NCI-H2227 (cell line): ENCODE measurements around the gene ST3GAL2.
"Not testable (repeated sequence)": the region's sequence is repeated elsewhere in the genome, so short reads cannot be mapped to it uniquely, and the experiment has no call there.

Experiments used
- DNase-seq: peaks from one replicate; lab custom pipeline; 2025; ENCODE audit not compliant: unreplicated experiment; lab: John Stamatoyannopoulos, UW

ST3GAL2 gene

DNA sequence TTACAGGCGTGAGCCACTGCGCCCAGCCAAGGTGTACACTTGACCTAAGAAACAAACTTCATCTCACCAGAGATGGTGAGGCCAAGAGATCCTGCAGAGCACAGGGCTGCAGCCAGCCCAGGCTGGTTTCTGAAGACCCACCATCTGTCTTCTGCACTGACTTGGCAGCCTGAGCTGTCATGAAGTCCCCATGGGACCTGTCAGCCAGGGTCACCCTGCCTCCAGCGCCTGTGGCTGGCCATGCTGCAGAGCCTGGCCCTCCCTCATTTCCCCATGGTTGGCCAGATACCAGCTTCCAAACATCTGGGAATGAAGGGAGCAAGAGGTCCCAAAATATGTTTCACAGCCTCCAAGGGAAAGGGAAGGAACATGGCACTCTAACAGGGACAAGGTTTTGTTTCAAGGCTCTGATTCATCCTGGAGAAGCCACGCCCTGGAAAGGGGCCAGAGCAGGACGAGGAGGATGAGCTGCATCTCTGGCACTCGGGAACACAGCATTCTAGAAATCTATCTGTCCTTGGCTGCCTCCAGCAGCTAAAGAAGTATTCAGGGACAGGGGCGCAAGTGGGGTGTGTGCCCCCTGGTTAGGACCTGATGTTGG lies 46.9 kb downstream of the ST3GAL2 start:
- no peak for DNase-seq

DNA sequence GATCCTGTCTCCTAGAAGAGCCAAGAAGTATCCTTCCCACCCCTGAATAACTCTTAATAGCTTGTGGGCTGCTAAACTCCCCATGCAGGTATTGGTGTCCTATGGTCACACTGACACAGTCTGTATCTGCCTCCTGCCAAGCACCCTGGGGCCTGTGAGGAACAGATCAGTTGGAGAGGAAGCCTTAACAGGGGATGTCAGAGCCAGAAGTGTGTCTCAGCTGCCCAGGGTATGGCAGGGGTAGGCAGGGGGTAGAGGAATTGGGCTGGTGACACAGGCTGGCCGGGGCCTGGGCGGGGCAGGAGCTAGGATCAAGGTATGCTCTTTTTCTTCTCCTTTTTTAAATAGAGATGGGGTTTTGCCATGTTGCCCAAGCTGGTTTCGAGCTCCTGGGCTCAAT lies 47.5 kb downstream of the ST3GAL2 start:
- DNase-seq = no peak

DNA sequence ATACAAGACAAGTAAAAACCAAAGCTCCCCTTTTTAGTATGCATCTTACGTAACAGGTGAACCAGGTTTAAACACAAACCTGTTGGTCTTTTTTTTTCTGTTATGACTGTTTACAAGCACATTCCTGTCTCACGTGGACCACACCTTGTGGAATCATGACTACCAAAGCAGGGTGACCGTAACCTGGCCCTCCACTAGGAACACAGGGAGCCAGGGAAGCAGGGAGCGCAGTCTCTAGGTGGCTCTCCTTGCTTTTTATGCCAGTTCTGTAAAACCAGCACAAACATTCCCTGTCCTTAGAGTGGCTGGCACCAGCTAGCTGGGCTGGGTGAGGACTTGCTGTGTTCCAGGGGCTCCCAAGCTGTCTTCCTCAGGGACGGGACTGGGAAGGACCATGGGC lies 48.1 kb downstream of the ST3GAL2 start:
- no peak for DNase-seq

DNA sequence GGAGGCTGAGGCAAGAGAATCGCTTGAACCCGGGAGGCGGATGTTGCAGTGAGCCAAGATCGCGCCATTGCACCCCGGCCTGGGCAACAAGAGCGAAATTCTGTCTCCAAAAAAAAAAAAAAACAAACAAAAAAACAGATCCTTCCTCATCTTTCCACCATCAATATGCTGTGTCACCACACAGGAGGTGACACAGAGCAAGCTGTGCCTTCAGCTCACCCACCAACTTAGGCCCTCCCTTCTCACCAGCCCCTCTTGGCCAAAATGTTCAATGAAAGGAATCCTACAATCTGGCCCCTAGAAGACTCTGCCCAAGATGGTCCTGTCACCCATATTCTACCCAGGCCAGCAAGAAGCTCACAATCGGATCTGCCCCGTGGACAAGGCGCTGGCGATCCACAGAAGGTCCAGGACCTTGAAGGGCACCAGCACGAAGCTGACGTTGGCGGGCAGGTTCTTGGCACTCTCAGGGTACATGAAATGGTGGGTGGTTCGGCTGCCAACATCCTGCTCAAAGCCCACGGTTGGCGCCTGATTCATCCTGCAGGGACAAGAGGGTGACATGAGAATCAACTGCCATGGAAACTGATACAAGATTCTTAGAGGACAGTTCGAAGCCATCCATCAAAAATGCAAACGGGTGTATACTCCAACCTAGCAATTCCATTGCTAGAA lies 50.8 kb downstream of the ST3GAL2 start:
- DNase-seq = no peak

DNA sequence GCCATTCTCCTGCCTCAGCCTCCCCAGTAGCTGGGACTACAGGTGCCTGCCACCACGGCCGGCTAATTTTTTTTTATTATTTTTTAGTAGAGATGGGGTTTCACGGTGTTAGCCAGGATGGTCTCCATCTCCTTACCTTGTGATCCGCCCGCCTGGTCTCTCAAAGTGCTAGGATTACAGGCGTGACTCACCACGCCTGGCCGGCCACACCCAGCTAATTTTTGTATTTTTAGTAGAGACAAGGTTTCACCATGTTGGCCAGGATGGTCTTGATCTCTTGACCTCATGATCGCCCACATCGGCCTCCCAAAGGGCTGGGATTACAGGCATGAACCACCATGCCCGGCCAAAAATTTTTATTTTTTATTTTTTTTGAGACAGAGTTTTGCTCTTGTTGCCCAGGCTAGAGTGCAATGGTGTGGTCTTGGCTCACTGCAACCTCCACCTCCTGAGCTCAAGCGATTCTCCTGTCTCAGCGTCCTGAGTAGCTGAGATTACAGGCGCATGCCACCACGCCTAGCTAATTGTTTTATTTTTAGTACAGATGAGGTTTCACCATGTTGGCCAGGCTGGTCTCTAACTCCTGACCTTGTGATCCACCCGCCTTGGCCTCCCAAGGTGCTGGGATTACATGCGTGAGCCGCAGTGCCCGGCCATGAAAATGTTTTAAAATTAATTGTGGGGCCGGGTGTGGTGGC lies 52.5 kb downstream of the ST3GAL2 start:
- not testable (repeated sequence) for DNase-seq

DNA sequence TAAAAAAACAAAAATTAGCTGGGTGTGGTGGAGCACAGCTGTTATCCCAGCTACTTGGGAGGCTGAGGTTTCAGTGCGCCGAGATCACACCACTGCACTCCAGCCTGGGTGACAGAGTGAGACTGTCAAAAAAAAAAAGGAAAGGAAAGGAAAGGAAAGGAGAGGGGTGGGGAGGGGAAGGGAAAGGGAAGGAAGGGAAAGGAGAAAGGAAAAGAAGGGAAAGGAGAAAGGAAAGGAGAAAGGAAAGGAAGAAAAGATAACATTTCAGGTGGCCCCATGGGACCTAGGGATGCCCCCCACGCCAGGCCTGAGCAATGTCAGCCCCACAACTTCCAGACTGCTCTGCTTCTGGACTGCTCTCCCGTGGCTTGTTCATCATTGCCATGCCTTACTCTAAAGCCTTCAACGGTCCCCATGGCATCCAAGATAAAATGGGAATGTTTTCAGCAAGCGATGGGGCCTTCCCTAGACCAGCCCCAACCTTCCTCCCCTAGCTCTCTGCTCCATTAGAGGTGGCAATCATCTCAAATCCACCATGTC lies 55.4 kb downstream of the ST3GAL2 start:
- DNase-seq = no peak

DNA sequence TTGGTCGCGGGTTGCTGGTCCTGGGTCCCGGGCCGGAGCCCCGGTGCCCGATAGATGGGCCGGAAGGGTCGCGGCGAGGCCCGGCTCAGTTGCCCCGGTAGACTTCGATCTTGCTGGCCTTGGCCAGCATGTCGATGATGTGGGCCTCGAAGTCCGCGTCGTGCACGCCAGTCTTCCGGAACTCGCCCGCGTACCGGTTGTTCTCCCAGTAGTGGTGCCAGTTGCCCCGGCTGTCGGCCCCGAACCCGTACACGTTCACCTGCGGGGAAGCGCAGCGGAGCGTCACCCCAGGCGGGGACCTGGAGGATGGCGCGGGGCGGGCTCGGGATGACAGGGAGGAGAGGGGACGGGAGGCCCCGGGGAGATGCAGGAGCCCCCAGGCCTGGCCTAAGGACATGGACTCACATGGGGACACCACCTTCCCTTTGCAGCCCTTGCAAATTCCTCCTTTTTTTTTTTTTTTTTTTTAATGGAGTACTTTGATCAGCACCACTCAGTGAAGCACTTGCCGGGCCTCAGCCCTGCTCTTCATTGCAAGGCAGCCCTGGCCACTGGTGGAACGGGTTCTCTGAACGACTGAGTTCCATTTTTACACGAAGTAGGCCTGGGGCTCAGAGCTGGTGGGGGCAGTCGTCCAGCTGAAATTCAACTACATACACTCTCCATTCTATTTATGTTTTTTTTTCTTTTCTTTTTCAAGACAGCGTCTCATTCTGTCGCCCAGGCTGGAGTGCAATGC lies 57.1 kb downstream of the ST3GAL2 start:
- no peak for DNase-seq

DNA sequence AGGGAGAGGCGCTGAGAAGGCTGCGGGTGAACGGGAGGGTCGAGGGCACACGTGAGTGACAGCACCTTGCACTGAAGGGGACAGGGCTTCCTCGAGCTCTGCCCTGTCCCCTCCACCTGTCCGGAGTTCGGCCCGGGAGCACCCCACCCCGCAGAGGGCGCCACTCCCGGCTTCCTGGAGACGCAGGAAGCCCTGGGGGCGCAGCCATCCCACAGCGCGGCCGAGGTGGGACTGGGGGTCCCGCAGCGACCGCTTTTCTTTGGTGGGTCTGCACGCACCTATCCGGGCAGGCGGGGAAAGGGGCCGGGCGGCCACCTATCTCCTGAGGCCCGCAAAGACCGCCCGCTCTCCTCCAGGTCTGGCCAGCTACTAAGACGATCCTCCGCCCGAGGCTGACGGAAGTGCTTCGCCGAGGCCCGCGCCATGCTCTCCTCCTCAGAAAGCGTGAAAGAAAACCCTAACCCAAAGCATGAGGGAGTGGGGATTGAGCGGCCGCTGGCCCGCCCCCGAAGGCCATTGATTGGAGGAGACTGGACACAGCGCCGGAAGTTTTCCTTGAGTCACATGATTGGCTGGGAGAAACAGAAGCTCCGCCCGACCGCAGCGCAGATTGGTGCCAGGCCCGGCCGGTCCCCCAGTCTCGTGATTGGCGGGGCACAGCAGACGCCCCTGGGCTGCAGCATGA lies 57.8 kb downstream of the ST3GAL2 start:
- DNase-seq = peak; percentile 96

DNA sequence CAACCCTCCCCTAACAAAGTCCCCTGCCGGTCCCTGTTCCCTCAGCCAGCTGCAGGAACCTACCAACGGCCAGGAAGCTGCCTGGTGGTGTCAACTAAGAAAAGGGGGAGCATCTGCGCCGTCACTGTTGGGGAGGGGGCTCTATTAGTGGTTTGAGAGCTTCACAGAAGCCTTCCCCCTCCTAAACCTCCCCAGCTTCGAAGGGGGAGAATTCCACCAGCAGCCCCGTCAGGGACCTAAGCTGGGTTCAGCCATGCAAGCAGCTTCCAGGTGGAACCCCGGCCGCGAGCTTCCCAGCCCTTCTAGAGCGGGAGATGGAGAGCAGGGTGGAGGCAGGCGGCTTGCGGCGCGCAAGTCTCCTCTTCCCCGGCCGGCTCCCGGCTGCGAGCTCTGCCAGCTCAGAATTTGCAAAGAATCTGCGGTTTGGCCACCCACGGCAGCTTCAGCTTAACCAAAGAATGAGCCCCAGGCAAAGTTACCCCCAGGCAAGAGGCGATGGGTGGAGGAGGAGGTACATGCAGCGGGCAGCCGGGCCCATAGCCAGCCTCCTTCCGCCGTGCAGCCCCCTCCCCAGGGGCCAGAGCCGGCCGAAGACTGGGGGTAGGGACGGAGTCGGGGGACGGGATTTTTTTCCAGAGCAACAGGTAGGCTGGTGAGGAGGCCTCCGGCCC lies 58.5 kb downstream of the ST3GAL2 start:
- DNase-seq = peak; percentile 46

DNA sequence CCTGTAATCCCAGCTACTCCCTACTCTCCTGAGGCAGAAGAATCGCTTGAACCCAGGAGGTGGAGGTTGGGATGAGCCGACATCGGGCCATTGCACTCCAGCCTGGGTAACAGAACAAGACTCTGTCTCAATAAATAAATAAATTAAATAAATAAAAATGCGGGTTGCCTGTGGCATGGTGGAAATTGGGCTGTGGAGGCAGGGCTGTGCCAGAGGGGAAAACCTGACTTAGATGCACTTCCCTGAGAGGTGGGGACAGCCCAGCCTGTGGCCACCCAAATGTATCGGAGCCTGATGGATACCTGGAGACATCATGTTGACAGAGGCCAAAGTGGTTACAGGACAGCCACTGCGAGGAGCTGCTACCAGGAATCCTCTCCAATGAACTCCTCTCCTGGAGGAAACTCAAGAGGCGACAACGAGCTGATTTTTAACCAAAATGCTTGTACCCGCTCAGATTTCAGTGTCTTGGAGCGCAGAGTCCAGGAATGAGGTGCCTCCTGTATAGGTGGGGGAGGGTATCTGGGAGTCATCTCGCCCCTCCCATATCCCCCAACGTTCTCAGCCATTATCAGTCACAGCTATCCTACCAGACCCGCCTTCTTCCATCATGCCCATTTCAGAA lies 59.9 kb downstream of the ST3GAL2 start:
- DNase-seq = no peak

DNA sequence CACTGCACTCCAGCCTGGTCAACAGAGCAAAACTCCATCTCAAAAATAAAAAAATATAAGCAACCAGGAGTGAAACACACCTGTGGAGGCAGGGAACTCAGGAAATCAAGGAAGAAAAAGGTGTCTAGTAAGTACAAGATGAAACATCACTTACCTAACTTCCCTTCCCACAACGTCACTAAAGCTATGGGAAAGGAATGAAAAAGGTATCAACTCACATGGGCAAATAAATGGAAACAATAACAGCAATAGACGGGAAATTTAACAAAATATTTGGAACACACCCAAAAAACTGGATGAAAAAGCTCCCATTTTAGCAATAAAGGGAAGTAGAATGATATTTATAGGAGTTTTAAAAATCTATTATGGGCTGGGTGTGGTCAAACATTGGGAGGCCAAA lies 61.1 kb downstream of the ST3GAL2 start:
- no peak for DNase-seq

DNA sequence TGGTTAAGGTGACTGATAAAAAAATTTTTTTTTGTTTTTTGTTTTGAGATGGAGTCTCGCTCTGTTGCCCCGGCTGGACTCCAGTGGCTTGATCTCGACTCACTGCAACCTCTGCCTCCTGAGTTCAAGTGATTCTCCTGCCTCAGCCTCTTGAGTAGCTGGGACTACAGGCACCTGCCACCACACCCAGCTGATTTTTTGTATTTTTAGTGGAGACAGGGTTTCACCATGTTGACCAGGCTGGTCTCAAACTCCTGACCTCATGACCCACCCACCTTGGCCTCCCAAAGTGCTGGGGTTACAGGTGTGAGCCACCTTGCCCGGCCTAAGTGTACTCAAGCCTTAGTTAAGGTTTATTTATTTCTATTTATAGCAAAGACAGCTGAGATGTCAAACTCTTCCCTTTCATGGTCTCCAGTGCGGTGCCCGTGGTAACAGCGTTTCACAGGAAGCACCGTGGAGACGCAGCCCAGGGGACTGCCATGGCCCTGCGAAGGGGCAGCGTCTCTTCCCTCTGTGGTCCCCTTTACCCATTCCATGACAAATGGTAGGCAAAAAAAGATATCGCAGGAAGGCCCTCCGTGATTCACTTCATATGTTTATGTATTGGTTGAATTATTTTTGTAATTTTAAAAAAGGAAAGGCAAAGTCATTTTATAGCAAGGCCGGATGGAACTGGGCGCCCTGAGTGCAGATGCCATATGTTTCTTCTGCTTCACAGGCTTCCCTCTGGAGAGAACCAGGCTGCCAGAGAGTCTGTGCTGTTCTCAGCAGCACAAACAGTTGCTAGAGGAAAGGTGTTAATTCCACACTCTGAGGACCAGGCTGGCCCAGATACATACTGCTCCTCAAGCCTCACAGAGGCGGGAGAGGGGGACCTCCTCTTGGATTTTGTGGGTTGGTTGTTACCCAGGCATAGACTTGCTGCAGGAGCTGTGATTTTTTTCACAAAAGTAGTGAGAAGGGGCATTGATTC lies 63.0 kb downstream of the ST3GAL2 start:
- no peak for DNase-seq

DNA sequence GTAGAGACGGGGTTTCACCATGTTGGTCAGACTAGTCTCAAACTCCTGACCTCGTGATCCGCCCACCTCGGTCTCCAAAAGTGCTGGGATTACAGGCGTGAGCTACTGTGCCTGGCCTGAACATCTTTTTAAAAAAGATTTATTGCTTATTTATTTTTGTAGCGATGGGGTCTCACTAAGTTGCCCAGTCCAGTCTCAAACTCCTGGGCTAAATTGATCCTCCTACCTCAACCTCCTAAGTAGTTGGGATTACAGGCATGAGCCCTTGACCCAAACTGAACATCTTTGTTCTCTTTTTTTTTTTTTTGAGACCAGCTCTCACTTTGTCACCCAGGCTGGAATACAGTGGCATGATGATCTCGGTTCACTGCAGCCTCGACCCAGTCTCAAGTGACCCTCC lies 64.7 kb downstream of the ST3GAL2 start:
- DNase-seq = no peak

DNA sequence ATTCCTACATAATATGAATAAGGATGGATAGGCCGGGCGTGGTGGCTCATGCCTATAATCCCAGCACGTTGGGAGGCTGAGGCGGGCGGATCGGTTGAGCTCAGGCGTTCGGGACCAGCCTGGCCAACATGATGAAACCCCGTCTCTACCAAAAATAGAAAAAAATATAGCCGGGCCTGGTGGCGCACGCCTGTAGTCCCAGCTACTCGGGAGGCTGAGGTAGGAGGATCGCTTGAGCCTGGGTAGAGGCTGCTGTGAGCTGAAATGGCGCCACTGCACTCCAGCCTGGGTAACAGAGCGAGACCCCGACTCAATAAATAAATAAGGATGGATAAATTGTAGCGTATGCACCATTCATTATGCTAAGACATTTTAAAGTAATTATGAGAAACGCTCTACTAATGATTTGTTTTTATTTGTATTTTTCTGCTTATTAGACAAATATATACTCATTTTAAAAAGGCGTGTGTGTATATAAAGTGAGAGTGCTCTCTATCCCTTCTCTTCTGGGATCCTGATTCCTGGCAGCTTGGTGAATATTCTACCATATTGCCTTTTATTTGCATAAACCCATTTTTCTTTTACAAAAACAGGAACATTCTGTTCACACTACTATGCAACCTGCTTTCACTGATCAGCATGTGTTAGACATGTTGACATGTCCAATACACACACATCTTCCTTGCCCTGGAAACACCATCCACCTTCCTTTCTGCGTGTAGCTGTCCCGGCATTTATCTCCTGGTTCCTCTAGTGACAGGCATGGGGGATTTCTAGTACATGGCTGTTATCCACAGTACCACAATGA lies 65.8 kb downstream of the ST3GAL2 start:
- no peak for DNase-seq

DNA sequence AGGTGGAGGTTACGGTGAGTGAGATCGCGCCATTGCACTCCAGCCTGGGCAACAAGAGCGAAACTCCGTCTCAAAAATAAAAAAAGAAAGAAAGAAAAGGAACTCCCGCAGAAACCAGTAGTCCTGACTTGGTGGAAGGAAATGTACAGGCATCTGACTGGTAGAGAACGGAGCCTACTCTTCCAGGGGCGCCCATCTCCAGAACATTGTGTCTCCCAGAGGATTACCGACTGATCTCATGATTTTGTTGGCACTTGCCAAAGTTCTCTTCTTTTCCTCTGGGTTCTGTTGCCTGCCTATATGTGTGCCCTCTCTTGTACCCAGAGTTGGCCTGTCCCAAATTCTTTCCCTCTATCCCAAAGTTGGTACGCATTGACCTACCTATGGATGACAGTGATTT lies 68.0 kb downstream of the ST3GAL2 start:
- no peak for DNase-seq

DNA sequence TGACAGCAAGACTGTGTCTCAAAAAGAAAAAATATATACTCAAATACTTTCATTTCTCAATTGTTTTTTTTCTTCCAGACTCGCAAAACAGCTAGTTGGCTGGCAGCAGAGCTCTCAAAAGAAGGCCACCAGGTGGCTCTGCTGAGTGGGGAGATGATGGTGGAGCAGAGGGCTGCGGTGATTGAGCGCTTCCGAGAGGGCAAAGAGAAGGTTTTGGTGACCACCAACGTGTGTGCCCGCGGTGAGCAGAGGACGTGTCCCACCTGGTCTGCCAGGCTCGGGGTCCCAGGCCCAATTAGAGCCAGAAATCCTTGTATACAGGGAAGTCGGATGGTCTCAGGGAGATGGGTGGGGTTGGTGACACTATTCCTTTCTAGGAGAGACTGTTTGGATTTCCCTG lies 68.8 kb downstream of the ST3GAL2 start:
- peak; percentile 25 for DNase-seq

DNA sequence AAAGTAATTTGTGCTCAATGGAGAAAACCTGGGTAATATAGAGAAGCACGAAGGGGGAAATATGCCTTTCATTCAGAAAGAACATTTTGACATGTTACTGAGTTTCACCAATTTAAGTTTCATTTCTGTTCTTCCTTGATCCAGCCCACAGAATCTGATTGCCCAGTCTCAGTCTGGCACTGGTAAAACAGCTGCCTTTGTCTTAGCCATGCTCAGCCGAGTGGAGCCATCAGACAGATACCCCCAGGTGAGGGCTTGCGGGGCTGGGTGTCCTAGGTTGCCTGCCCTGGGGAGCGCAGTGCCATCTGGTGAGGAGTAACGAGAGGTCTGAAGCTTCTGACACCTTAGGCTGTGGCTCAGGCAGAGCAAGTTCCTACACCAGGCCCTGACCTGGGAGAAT lies 74.5 kb downstream of the ST3GAL2 start:
- no peak for DNase-seq

DNA sequence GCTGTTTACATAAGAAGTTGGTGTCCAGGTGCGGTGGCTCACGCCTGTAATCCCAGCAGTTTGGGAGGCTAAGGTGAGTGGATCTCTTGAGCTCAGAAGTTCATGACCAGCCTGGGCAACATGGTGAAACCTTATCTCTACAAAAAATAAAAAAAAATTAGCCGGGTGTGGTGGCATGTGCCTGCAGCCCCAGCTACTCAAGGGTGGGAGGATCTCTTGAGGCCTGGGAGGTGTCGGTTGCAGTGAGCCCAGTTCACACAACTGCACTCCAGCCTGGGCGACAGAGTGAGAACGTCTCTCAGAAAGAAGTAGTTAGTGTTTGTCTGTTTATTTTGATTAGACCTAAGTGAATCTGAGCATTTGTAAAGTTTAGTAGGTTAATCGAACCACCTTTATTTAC lies 79.3 kb downstream of the ST3GAL2 start:
- no peak for DNase-seq
